ENCODE data around the gene KCNG2. TPM values are rescaled to one million over a fixed set of nuclear protein-coding genes. Genes with fewer than 3 reads are reported as not detected.

The KCNG2 gene
- total and polyA plus RNA-seq, 2 experiments from 2014 or later, result 0.15 TPM; not detected in 1

GRCh38 chr18:79932907-79933306 is 135.2 kb downstream of the KCNG2 start:
- H3K4me3 ChIP-seq, result no peak overlapping the region
- DNase-seq (ENCODE audit: low read depth in 1 of 2, low spot score in 1 of 2), result no peak

DNA sequence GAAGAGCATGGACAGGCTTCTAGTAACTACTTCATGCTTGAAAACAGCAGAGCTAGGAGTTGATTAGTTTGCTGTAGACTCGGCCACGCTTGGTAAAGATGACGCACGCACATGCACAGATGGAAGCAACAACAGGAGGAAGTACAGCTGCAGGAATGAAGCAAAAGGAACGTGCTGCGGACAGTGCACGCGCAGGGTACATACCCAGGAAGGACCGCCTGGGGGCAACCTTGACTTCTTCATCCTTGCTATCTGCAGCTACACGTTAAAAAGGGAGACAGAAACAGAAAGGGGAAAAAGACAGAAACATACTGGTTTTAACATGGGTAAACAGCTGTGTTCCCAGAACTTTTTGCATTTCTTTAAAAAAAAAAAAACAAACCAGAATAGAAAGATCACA is 136.0 kb downstream of the KCNG2 start:
- Histone ChIP-seq H3K27me3 (no peaks in the 10 kb centered on the region), H3K4me3 (no peak overlapping the region), H3K9me3 (ENCODE audit: low read depth) (no peaks in the 10 kb centered on the region), H3K27ac (peak overlapping the region; percentile 33), H3K4me1 (ENCODE audit: low read depth) (peaks cover 11% of the 10 kb centered on the region), H3K36me3 (no peaks in the 10 kb centered on the region)
- peak; percentile 50 to 59 for DNase-seq (ENCODE audit: low read depth in 1 of 2, low spot score in 1 of 2)
- TF ChIP-seq CTCF (IDR thresholded peaks at IDR 0.05; ENCODE audit: low read depth, low read length), result peak; percentile 24

More at GRCh38 chr18:79932907-79933306, 135.2 kb downstream of the KCNG2 start:
- Histone ChIP-seq H3K36me3 (no peaks in the 10 kb centered on the region), H3K27ac (no peak overlapping the region), H3K9me3 (ENCODE audit: low read depth) (no peaks in the 10 kb centered on the region), H3K4me1 (ENCODE audit: low read depth) (peaks cover 11% of the 10 kb centered on the region), H3K27me3 (no peaks in the 10 kb centered on the region)
- TF ChIP-seq CTCF (IDR thresholded peaks at IDR 0.05; ENCODE audit: low read depth, low read length), result no peak

DNA sequence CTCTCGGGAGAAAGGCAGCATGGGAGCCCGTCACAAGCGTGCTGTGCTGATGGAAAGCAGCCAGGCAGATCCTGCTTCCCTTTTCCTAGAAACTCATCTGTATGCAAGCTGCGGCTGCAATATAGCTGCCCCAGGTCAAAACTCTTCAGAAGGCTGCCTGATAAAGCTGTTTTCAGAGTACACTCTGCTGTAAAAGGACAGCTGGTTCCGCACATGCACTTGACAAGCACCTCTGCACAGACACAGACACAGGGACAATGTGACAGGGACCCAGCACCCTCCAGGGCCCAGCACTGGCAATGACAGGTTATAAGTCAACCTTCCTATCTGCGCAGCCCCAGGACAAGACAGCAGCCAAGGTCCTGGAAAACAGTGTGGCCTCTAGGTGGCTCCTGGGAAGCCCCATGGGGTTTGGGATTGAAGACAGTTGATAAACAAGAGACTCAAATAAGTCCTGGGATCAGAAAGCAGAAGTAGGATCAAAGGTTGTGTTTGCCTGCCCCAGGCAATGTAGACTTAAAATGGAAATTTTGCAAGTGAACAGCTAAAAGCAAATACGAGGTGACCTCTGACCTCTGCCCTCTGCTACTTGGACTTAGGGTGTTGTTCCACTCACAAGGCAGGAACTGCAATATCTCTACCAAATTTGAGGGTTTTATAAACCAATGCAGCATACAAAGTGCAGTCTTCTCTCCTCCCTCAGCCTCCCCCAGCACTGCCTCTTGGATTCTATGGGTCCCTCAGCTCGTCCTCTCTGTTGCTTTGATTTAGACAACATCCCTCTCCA is 136.8 kb downstream of the KCNG2 start:
- TF ChIP-seq CTCF (IDR thresholded peaks at IDR 0.05; ENCODE audit: low read depth, low read length), result no peak
- no peaks in the 10 kb centered on the region for H3K27me3 ChIP-seq
- peak overlapping the region; percentile 33 for H3K27ac ChIP-seq
- peak; percentile 36 to 53 for DNase-seq (ENCODE audit: low read depth in 1 of 2, low spot score in 1 of 2)
- H3K9me3 ChIP-seq (ENCODE audit: low read depth), result no peaks in the 10 kb centered on the region
- no peak overlapping the region for H3K4me3 ChIP-seq
- H3K4me1 ChIP-seq (ENCODE audit: low read depth), result peaks cover 11% of the 10 kb centered on the region
- H3K36me3 ChIP-seq, result no peaks in the 10 kb centered on the region

DNA sequence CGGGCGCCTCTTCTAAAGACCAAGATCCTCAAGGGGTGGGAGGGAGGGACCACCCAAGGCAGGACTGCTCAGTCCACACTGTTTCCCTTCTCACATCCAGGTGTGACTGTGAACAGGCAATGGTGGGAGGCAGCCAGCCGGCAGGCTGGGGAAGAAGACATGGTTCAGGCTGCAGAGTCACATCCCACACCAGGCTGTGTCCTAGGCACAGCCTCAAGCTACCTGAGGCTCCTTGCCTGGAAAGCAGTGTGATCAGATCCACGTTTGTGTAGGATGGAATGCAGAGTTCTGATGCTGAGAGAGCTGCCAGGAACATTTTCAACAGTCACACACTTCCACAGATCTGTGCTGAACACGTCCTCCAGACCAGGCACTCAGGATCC is 137.4 kb downstream of the KCNG2 start:
- Histone ChIP-seq H3K27ac (peak overlapping the region; percentile 33), H3K27me3 (no peaks in the 10 kb centered on the region), H3K9me3 (ENCODE audit: low read depth) (no peaks in the 10 kb centered on the region), H3K4me3 (no peak overlapping the region), H3K36me3 (no peaks in the 10 kb centered on the region), H3K4me1 (ENCODE audit: low read depth) (peaks cover 11% of the 10 kb centered on the region)
- no peak for DNase-seq (ENCODE audit: low read depth in 1 of 2, low spot score in 1 of 2)
- no peak for TF ChIP-seq CTCF (IDR thresholded peaks at IDR 0.05; ENCODE audit: low read depth, low read length)

- H3K27ac ChIP-seq, result no peak overlapping the region
- no peak for TF ChIP-seq CTCF (IDR thresholded peaks at IDR 0.05; ENCODE audit: low read depth, low read length)
- no peaks in the 10 kb centered on the region for H3K27me3 ChIP-seq
- peaks cover 11% of the 10 kb centered on the region for H3K4me1 ChIP-seq (ENCODE audit: low read depth)
- no peak for DNase-seq (ENCODE audit: low read depth in 1 of 2, low spot score in 1 of 2)
- H3K4me3 ChIP-seq, result no peak overlapping the region
- no peaks in the 10 kb centered on the region for H3K9me3 ChIP-seq (ENCODE audit: low read depth)
- H3K36me3 ChIP-seq, result no peaks in the 10 kb centered on the region
Measured at GRCh38 chr18:79935499-79935898, 137.8 kb downstream of the KCNG2 start.
